OCI-LY7 (cell line): ENCODE results near the gene MIA2.

Experiments
- EZH2phosphoT487 ChIP-seq: fragments of 200-600 bp; sonication (generic); IDR thresholded peaks from 2 replicates; pipeline ENCODE4 v1.6.1; 2018; ENCODE audit warnings: low read depth, borderline replicate concordance, mild to moderate bottlenecking, mixed run types, antibody characterized with exemption, low read length, moderate library complexity, mixed read lengths
- TF ChIP-seq, protein P1 (sequence below): fragments of 200-600 bp; sonication (generic); conservative IDR thresholded peaks from 2 replicates; pipeline ENCODE4 v1.5.1; 2014; ENCODE audit warnings: mild to moderate bottlenecking, antibody characterized with exemption, low read length, moderate library complexity, mixed read lengths

DNA sequence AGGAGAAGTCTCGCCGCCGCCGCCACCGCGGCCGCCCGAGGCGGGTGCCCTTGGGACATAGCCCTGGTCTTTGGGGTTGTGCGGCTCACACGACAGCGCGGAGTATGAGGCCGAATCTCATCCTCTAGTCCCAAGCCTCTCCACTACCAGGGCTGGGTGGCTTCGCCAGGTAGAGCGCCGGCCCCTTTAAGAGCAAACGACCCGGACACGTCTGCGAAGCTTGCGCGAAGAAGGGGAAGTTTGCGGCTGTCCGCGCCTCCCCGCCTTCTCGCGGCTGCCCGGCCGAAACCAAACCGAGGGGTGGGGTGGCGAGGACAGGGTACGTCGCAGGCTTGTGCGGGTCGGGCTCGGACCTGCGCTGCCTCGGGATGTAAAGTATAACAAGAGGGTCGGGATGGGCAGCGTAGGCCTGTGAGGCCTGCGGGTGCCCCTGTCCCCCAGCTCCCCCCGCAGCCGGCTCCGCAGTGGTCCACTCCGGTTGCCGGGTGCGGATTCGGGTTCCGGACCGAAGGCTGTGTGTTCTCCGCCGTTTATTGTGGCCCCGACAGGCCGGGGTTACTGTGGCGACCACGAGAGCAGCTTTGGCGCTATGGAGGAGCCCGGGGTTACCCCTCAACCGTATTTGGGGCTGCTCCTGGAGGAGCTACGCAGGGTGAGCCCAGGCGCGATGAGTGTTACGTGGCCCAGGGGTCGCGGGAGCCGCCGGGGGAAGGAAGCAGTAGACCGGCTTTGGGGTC, 33.3 kb downstream of the MIA2 start:
- TF ChIP-seq, protein P1, sequence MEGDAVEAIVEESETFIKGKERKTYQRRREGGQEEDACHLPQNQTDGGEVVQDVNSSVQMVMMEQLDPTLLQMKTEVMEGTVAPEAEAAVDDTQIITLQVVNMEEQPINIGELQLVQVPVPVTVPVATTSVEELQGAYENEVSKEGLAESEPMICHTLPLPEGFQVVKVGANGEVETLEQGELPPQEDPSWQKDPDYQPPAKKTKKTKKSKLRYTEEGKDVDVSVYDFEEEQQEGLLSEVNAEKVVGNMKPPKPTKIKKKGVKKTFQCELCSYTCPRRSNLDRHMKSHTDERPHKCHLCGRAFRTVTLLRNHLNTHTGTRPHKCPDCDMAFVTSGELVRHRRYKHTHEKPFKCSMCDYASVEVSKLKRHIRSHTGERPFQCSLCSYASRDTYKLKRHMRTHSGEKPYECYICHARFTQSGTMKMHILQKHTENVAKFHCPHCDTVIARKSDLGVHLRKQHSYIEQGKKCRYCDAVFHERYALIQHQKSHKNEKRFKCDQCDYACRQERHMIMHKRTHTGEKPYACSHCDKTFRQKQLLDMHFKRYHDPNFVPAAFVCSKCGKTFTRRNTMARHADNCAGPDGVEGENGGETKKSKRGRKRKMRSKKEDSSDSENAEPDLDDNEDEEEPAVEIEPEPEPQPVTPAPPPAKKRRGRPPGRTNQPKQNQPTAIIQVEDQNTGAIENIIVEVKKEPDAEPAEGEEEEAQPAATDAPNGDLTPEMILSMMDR, result no peak
- TF ChIP-seq EZH2phosphoT487, result no peak
